H1 (cell line): ENCODE measurements around the gene GRID1. TPM values are rescaled to one million over a fixed set of nuclear protein-coding genes. Genes with fewer than 3 reads are reported as not detected.

Source experiments
- BCL11A ChIP-seq, 2 experiments: IDR thresholded peaks; one replicate each; pipeline ENCODE4 v1.6.1; 2011; ENCODE audit warnings: low read depth in 2 of 2, low read length in 2 of 2, mild to moderate bottlenecking in 2 of 2
- polyA plus RNA-seq, 7 experiments: library from polyadenylated mRNA; depleted of rRNA in 3 of 7; stranded (reverse) in 5 of 7; unstranded in 2 of 7; fragments of >200 nt in 5 of 7; fragments of 200-250 nt in 2 of 7; gene quantifications; 1 replicate in 5 of 7; 2 replicates in 1 of 7; 4 replicates in 1 of 7; pipeline versions ENCODE4 v1.2.1 to v1.2.3, GENCODE V29; 2011 to 2013; ENCODE audit warnings: missing spikeins in 2 of 7, mixed read lengths in 2 of 7
- total RNA-seq: library from RNA; stranded (reverse); fragmentation: NEBNext Ultra II Directional; extraction: Animal tissue kit (Norgen Biotek cat#: 25700); gene quantifications from 2 replicates; pipeline ENCODE4 v1.2.1, GENCODE V29; 2021

GRID1 gene
- total and polyA plus RNA-seq, 2 of the 8 experiments (the other 6 are each of a cell fraction or from before 2014, with no cell fraction given), result 0.22 to 0.30 TPM

DNA sequence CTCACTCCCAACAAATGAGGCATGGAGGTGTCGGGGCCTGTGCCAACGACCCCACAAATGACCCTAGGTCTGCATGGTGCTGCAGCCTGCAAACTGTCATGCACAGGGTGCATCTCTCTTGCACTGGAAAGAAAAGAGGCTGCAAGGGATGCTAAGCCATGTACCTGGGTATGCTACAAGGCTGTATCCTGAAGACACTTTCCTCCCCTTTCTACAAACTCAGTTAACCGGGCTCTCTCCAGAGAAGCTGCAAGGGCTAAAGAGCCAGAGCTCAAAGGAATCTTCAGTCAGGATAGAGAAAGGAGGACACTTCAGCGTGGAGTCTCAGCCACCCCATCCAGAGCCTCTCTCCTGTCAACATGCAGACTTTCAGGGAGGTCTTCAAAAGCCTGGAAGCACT, 449.0 kb downstream of the GRID1 start (continued):
- TF ChIP-seq BCL11A (IDR thresholded peaks at IDR 0.05; ENCODE audit: low read depth in 2 of 2, low read length in 2 of 2), result no peak
